Measurements from ENCODE around the gene DYNLRB1. TPM values are rescaled to one million over a fixed set of nuclear protein-coding genes. Genes with fewer than 3 reads are reported as not detected.

DYNLRB1 gene
- total and polyA plus RNA-seq, 2 experiments from 2014 or later, result 103 to 224 TPM

- Histone ChIP-seq H4K20me1 (ENCODE audit: insufficient read depth, poor library complexity, severe bottlenecking) (peaks cover 13% of the 10 kb centered on the region), H3K4me1 (ENCODE audit: insufficient read depth) (peaks cover 1% of the 10 kb centered on the region)
These were observed 16.1 kb downstream of the DYNLRB1 start for GRCh38 chr20:34532320-34532719.

GRCh38 chr20:34532756-34533155 is 16.5 kb downstream of the DYNLRB1 start:
- Histone ChIP-seq H2AFZ (no peak overlapping the region), H3K27me3 (no peaks in the 10 kb centered on the region), H3K9me2 (replicated peaks; ENCODE audit: insufficient read depth) (no peaks in the 10 kb centered on the region), H3K4me1 (ENCODE audit: insufficient read depth) (no peaks in the 10 kb centered on the region), H4K20me1 (ENCODE audit: insufficient read depth, poor library complexity, severe bottlenecking) (peaks cover 13% of the 10 kb centered on the region), H3K36me3 (replicated peaks; ENCODE audit: insufficient read depth, low read depth) (no peaks in the 10 kb centered on the region), H3K27ac (no peak overlapping the region), H3K4me2 (no peak overlapping the region), H3K79me2 (peaks cover 32% of the 10 kb centered on the region), H3K4me3 (no peak overlapping the region), H3K9me3 (ENCODE audit: low read depth) (no peaks in the 10 kb centered on the region)
- DNase-seq (ENCODE audit: low spot score), result no peak
- 100% methylated on average over 7 of the region's 7 CpGs for WGBS (ENCODE audit: low lambda C conversion rate, missing lambda C conversion rate)
- TF ChIP-seq CTCF (IDR thresholded peaks at IDR 0.05; ENCODE audit: poor library complexity), result no peak
- TF ChIP-seq EZH2 (IDR thresholded peaks at IDR 0.05; ENCODE audit: borderline replicate concordance), result no peak

More at GRCh38 chr20:34532320-34532719, 16.1 kb downstream of the DYNLRB1 start:
- no peak for DNase-seq (ENCODE audit: low spot score)
- Histone ChIP-seq H3K4me3 (no peak overlapping the region), H3K4me2 (no peak overlapping the region), H3K9me3 (ENCODE audit: low read depth) (no peaks in the 10 kb centered on the region), H2AFZ (no peak overlapping the region), H3K27me3 (no peaks in the 10 kb centered on the region), H3K36me3 (replicated peaks; ENCODE audit: insufficient read depth, low read depth) (no peaks in the 10 kb centered on the region), H3K9me2 (replicated peaks; ENCODE audit: insufficient read depth) (no peaks in the 10 kb centered on the region), H3K27ac (no peak overlapping the region), H3K79me2 (peaks cover 35% of the 10 kb centered on the region)
- TF ChIP-seq CTCF (IDR thresholded peaks at IDR 0.05; ENCODE audit: poor library complexity), result no peak
- no peak for TF ChIP-seq EZH2 (IDR thresholded peaks at IDR 0.05; ENCODE audit: borderline replicate concordance)
- no peak for TF ChIP-seq EZH2phosphoT487 (IDR thresholded peaks at IDR 0.05; ENCODE audit: low read depth, severe bottlenecking, unreplicated experiment)
- 94% methylated on average over 8 of the region's 8 CpGs for WGBS (ENCODE audit: low lambda C conversion rate, missing lambda C conversion rate)

- Histone ChIP-seq H3K4me1 (ENCODE audit: insufficient read depth) (no peaks in the 10 kb centered on the region), H3K27ac (no peak overlapping the region), H3K27me3 (no peaks in the 10 kb centered on the region), H3K4me3 (no peak overlapping the region), H3K79me2 (peaks cover 19% of the 10 kb centered on the region), H4K20me1 (ENCODE audit: insufficient read depth, poor library complexity, severe bottlenecking) (peaks cover 12% of the 10 kb centered on the region), H3K4me2 (no peak overlapping the region), H2AFZ (no peak overlapping the region), H3K9me3 (ENCODE audit: low read depth) (no peaks in the 10 kb centered on the region), H3K36me3 (replicated peaks; ENCODE audit: insufficient read depth, low read depth) (no peaks in the 10 kb centered on the region), H3K9me2 (replicated peaks; ENCODE audit: insufficient read depth) (no peaks in the 10 kb centered on the region)
- TF ChIP-seq EZH2 (IDR thresholded peaks at IDR 0.05; ENCODE audit: borderline replicate concordance) (no peak), CTCF (IDR thresholded peaks at IDR 0.05; ENCODE audit: poor library complexity) (no peak), EZH2phosphoT487 (IDR thresholded peaks at IDR 0.05; ENCODE audit: low read depth, severe bottlenecking, unreplicated experiment) (no peak)
- WGBS (ENCODE audit: low lambda C conversion rate, missing lambda C conversion rate), result 95% methylated on average over 15 of the region's 15 CpGs
- no peak for DNase-seq (ENCODE audit: low spot score)
These were observed 18.4 kb downstream of the DYNLRB1 start for GRCh38 chr20:34534391-34535165.

All from hepatocyte (in vitro differentiated cells).